Stimulated activated CD4-positive, alpha-beta T cell treated with anti-CD3 and anti-CD28 coated beads, Interleukin-15, amount 100 ng/mL, for 1 hour (primary cell): ENCODE measurements around the gene SPIRE1.
"Not testable (repeated sequence)": the region's sequence is repeated elsewhere in the genome, so short reads cannot be mapped to it uniquely, and the experiment has no call there.

Experiments
- DNase-seq, 2 donors: peaks; one replicate each; pipeline ENCODE4 v3.0.0-alpha.2; 2020; ENCODE audit warnings: low read depth in 1 of 2, low spot score in 1 of 2

The SPIRE1 gene

GRCh38 chr18:12599966-12600365, 57.9 kb downstream of the SPIRE1 start:
- no peak for DNase-seq

- no peak for DNase-seq
Measured at GRCh38 chr18:12599543-12599942, 58.4 kb downstream of the SPIRE1 start.

- no peak for DNase-seq
Measured at GRCh38 chr18:12598181-12598930, 59.6 kb downstream of the SPIRE1 start.

- DNase-seq = no peak
Measured at GRCh38 chr18:12597760-12598159, 60.1 kb downstream of the SPIRE1 start.

GRCh38 chr18:12595571-12596255, 62.2 kb downstream of the SPIRE1 start:
- no peak for DNase-seq

- no peak for DNase-seq
Measured at GRCh38 chr18:12593866-12594265, 64.0 kb downstream of the SPIRE1 start.

GRCh38 chr18:12592597-12593127, 65.2 kb downstream of the SPIRE1 start:
- no peak for DNase-seq

GRCh38 chr18:12589448-12589847, 68.5 kb downstream of the SPIRE1 start:
- no peak for DNase-seq

GRCh38 chr18:12586956-12587355, 71.0 kb downstream of the SPIRE1 start:
- no peak for DNase-seq

GRCh38 chr18:12585218-12585617, 72.7 kb downstream of the SPIRE1 start:
- no peak for DNase-seq

GRCh38 chr18:12580630-12581342, 77.1 kb downstream of the SPIRE1 start:
- no peak for DNase-seq

GRCh38 chr18:12579775-12580174, 78.1 kb downstream of the SPIRE1 start:
- no peak for DNase-seq

GRCh38 chr18:12577848-12578247, 80.1 kb downstream of the SPIRE1 start:
- DNase-seq = no peak

GRCh38 chr18:12574494-12575185, 83.3 kb downstream of the SPIRE1 start:
- no peak for DNase-seq

GRCh38 chr18:12571630-12572029, 86.3 kb downstream of the SPIRE1 start:
- DNase-seq = no peak

- no peak for DNase-seq
Measured at GRCh38 chr18:12569791-12570190, 88.1 kb downstream of the SPIRE1 start.

GRCh38 chr18:12567849-12568248, 90.1 kb downstream of the SPIRE1 start:
- no peak for DNase-seq

- no peak for DNase-seq
Measured at GRCh38 chr18:12564861-12565260, 93.0 kb downstream of the SPIRE1 start.

GRCh38 chr18:12564378-12564777, 93.5 kb downstream of the SPIRE1 start:
- DNase-seq = no peak

- not testable (repeated sequence) for DNase-seq
Measured at GRCh38 chr18:12560600-12560999, 97.3 kb downstream of the SPIRE1 start.

- DNase-seq = no peak
Measured at GRCh38 chr18:12559319-12559718, 98.6 kb downstream of the SPIRE1 start.
